Measurements from ENCODE around the gene CEP19. TPM values are rescaled to one million over a fixed set of nuclear protein-coding genes. Genes with fewer than 3 reads are reported as not detected.
A peak's percentile ranks its signal among the peaks of the same experiment; 100 is the strongest.

The CEP19 gene
- total and polyA plus RNA-seq, 12 donors: 0.55 to 2.3 (median 0.84) TPM

DNA sequence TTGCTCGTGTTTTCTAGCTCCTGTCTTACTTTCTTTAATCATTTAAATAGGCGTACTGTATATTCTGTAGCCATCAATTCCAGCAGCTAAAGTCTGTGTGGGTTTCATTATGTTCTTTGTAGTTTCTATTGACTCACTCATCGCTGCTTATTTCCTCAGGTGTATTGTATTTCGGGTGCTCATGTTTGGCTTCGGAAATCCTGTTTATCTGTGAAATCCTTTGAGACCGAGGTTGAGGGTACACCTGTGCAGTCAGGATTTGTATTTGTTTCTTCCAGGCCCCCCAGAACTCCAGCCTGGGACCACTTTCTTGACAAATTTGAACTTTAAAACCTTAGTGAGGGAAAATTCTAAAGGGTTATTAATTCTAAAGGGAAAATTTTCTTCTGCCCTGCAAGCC is 25.6 kb upstream of the CEP19 start:
- H3K27ac ChIP-seq: no peak overlapping the region
- H3K27me3 ChIP-seq: no peaks in the 10 kb centered on the region
- peaks cover 0 to 19% (median 0%) of the 10 kb centered on the region in 9 donors for H3K36me3 ChIP-seq
- ATAC-seq: no peak
- peaks cover 0 to 4% (median 0%) of the 10 kb centered on the region in 11 donors for H3K9me3 ChIP-seq
- peaks cover 0 to 23% (median 13%) of the 10 kb centered on the region in 9 donors for H3K4me1 ChIP-seq
- DNase-seq: no peak
- no peak overlapping the region for H3K4me3 ChIP-seq
- intact Hi-C loops (cut with DNase I): loop anchor here in 1 of 10 donors (5.0 kb wide), 1 partner anchor 205 kb away; the partner anchor contains the start of gene NCBP2
- 91 to 97% methylated on average over 6 of the region's 6 CpGs for WGBS, 2 donors
- TF ChIP-seq, protein P1, sequence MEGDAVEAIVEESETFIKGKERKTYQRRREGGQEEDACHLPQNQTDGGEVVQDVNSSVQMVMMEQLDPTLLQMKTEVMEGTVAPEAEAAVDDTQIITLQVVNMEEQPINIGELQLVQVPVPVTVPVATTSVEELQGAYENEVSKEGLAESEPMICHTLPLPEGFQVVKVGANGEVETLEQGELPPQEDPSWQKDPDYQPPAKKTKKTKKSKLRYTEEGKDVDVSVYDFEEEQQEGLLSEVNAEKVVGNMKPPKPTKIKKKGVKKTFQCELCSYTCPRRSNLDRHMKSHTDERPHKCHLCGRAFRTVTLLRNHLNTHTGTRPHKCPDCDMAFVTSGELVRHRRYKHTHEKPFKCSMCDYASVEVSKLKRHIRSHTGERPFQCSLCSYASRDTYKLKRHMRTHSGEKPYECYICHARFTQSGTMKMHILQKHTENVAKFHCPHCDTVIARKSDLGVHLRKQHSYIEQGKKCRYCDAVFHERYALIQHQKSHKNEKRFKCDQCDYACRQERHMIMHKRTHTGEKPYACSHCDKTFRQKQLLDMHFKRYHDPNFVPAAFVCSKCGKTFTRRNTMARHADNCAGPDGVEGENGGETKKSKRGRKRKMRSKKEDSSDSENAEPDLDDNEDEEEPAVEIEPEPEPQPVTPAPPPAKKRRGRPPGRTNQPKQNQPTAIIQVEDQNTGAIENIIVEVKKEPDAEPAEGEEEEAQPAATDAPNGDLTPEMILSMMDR (IDR thresholded peaks at IDR 0.05): no peak

DNA sequence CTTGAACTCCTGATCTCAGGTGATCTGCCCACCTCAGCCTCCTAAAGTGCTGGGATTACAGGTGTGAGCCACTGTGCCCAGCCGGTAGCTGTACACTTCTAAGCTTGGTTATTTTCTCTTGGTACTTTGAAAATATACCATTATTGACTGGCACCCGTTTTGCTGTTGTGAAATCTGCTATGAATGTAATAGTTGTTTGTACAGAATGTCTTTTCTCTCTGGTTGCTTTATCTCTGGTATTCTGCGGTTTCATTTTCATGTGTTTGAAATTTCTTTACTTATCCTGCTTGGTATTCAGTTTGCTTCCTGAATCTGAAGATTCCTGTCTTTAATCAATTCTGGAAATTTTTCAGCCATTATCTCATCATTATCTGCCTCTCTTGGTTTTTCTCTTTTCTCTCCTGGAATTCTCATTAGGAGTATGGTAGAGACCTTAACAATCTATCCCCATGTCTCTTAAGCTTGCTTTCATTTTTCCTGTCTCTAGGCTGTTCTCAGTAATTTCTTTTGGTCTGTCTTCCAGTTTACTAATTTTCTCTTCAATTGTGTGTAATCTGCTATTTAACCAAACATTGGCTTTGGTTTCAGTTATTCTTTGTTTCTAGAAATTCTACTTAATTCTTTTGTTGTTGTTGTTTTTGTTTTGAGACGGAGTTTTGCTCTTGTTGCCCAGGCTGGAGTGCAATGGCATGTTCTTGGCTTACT is 24.8 kb upstream of the CEP19 start:
- H3K9me3 ChIP-seq: peaks cover 0 to 4% (median 0%) of the 10 kb centered on the region in 11 donors
- no peaks in the 10 kb centered on the region for H3K27me3 ChIP-seq
- H3K27ac ChIP-seq: no peak overlapping the region
- peaks cover 0 to 23% (median 0%) of the 10 kb centered on the region in 9 donors for H3K36me3 ChIP-seq
- no peak overlapping the region for H3K4me3 ChIP-seq
- 96 to 97% methylated on average over 4 of the region's 4 CpGs for WGBS, 2 donors
- ATAC-seq: no peak
- no peak for DNase-seq
- intact Hi-C loops (cut with DNase I): loop anchor here in 1 of 10 donors (5.0 kb wide), 1 partner anchor 205 kb away; the partner anchor contains the start of gene NCBP2
- peaks cover 0 to 15% (median 8%) of the 10 kb centered on the region in 9 donors for H3K4me1 ChIP-seq
- TF ChIP-seq, protein P1 (IDR thresholded peaks at IDR 0.05): no peak

DNA sequence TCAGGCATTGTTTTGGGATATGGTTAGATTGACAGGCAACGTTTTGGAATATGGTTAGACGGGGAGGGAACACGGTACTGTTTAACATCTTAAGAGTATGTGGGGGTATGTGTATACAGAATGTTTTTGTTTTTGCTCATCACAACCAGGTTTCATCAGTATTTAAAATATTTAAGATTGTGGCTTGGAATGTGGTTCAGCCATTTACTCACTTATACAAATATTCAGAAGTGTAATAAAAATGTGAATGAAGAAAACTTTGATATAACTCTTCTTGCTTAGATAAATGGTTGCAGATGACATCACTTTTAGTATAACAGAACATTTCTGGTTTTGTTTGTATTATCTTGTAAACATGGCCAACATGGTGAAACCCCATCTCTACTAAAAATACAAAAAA is 23.7 kb upstream of the CEP19 start:
- DNase-seq (no peak), ATAC-seq (no peak)
- Histone ChIP-seq H3K9me3 (peaks cover 0 to 4% (median 0%) of the 10 kb centered on the region in 11 donors), H3K4me3 (no peak overlapping the region), H3K27me3 (no peaks in the 10 kb centered on the region), H3K27ac (no peak overlapping the region), H3K36me3 (peaks cover 0 to 33% (median 7%) of the 10 kb centered on the region in 9 donors), H3K4me1 (peaks cover 0 to 7% (median 0%) of the 10 kb centered on the region in 9 donors)
- intact Hi-C loops (cut with DNase I): loop anchor here in 1 of 10 donors (5.0 kb wide), 1 partner anchor 207 kb away; the partner anchor contains the start of gene NCBP2
- TF ChIP-seq, protein P1 (IDR thresholded peaks at IDR 0.05): no peak
- WGBS, 2 donors: 94 to 95% methylated on average over 3 of the region's 3 CpGs

DNA sequence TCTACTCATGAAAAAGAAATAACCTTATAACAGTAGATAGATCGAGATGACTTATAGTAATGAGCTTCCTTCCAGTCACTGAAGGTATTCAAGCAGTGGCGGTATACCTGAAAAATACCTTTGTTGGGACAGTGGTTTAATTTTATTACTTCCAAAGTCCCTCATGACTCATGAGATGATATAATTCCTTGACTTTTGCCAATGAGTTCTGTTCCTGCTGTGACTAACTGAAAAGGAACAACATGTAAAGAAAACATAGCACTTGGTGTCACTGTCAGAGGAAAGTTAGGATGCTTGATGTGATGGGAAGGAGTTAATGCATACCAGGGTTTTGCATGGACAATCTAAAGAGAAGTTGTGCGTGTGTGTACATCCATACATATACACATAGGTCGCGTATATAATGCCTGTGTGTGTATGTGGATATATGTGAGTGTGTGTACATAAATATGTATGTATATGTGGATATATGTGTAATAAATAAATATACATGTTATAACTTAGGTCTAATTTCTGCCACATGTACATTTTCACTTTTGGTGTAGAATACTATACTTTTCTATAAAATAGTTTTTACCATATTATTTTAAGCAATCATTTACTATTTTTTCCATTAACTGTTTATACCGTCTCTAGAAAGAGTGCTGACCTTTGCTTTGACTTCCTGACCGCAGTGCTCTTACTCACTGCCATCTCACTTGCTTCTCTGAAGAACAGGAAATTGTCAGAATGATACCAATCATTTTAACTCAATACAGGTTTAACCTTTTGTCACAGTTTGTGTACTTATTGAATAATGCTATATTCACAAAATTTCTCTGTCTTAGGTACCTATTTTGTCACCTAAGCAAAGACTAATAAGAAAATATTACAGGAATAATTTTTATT is 15.0 kb upstream of the CEP19 start:
- H3K27ac ChIP-seq: peak overlapping the region in 1 of 10 donors; percentile 22
- H3K27me3 ChIP-seq: no peaks in the 10 kb centered on the region
- WGBS, 2 donors: 78 to 88% methylated on average over 7 of the region's 7 CpGs
- intact Hi-C loops (cut with DNase I): no loop called here
- peaks cover 0 to 11% (median 0%) of the 10 kb centered on the region in 9 donors for H3K4me1 ChIP-seq
- TF ChIP-seq, protein P1 (IDR thresholded peaks at IDR 0.05): no peak
- H3K9me3 ChIP-seq: no peaks in the 10 kb centered on the region
- peaks cover 0 to 74% (median 11%) of the 10 kb centered on the region in 9 donors for H3K36me3 ChIP-seq
- no peak overlapping the region for H3K4me3 ChIP-seq
- ATAC-seq: no peak
- no peak for DNase-seq
